Colon (tissue), 2 donors: Measurements from ENCODE around the gene CLINT1.
"Not testable (repeated sequence)": the region's sequence is repeated elsewhere in the genome, so short reads cannot be mapped to it uniquely, and the experiment has no call there.

Experiments used
- FAIRE-seq: peaks from 2 replicates; lab custom pipeline; 2012; peaks lifted over from hg19 to GRCh38; lab: Jason Lieb, UNC
- donor health status: control.
- donor health status: control.

CLINT1 gene

GRCh38 chr5:157862183-157862851, 3.4 kb upstream of the CLINT1 start:
- FAIRE-seq, result no peak

- no peak for FAIRE-seq
Observed at GRCh38 chr5:157860898-157861890, 2.2 kb upstream of the CLINT1 start.

GRCh38 chr5:157859227-157859575, 256 bp upstream of the CLINT1 start:
- no peak for FAIRE-seq

- no peak for FAIRE-seq
Observed at GRCh38 chr5:157857816-157858526, 974 bp downstream of the CLINT1 start.

- FAIRE-seq, result no peak
Observed at GRCh38 chr5:157855404-157855994, 3.4 kb downstream of the CLINT1 start.

GRCh38 chr5:157853365-157853764, 5.6 kb downstream of the CLINT1 start:
- FAIRE-seq, result not testable (repeated sequence)

GRCh38 chr5:157845914-157846598, 12.9 kb downstream of the CLINT1 start:
- FAIRE-seq, result no peak

GRCh38 chr5:157842787-157843186, 16.2 kb downstream of the CLINT1 start:
- FAIRE-seq, result no peak

- FAIRE-seq, result no peak
Observed at GRCh38 chr5:157842185-157842584, 16.8 kb downstream of the CLINT1 start.

GRCh38 chr5:157839157-157839795, 19.7 kb downstream of the CLINT1 start:
- FAIRE-seq, result no peak

GRCh38 chr5:157836121-157836753, 22.7 kb downstream of the CLINT1 start:
- no peak for FAIRE-seq

- no peak for FAIRE-seq
Observed at GRCh38 chr5:157835041-157835440, 23.9 kb downstream of the CLINT1 start.

GRCh38 chr5:157828944-157829639, 29.9 kb downstream of the CLINT1 start:
- FAIRE-seq, result no peak

GRCh38 chr5:157828105-157828943, 30.6 kb downstream of the CLINT1 start:
- FAIRE-seq, result no peak

GRCh38 chr5:157827423-157827822, 31.5 kb downstream of the CLINT1 start:
- FAIRE-seq, result no peak

- FAIRE-seq, result no peak
Observed at GRCh38 chr5:157823655-157824054, 35.3 kb downstream of the CLINT1 start.

GRCh38 chr5:157821822-157822622, 36.9 kb downstream of the CLINT1 start:
- no peak for FAIRE-seq

GRCh38 chr5:157821405-157821804, 37.5 kb downstream of the CLINT1 start:
- FAIRE-seq, result no peak
